SW480 (cell line): ENCODE results near the gene SMIM36.
"Not testable (repeated sequence)": the region's sequence is repeated elsewhere in the genome, so short reads cannot be mapped to it uniquely, and the experiment has no call there.

Experiments
- DNase-seq: peaks from one replicate; pipeline ENCODE4 v3.0.0-alpha.2; 2016; ENCODE audit warnings: low spot score

The SMIM36 gene

DNA sequence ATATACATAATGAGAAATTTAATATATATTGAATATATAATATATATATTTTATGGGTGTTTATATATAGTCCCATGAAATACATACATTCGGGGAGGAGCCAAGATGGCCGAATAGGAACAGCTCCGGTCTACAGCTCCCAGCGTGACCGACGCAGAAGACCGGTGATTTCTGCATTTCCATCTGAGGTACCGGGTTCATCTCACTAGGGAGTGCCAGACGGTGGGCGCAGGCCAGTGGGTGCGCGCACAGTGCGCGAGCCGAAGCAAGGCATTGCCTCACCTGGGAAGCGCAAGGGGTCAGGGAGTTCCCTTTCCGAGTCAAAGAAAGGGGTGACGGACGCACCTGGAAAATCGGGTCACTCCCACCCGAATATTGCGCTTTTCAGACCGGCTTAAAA lies 9.6 kb downstream of the SMIM36 start:
- not testable (repeated sequence) for DNase-seq

DNA sequence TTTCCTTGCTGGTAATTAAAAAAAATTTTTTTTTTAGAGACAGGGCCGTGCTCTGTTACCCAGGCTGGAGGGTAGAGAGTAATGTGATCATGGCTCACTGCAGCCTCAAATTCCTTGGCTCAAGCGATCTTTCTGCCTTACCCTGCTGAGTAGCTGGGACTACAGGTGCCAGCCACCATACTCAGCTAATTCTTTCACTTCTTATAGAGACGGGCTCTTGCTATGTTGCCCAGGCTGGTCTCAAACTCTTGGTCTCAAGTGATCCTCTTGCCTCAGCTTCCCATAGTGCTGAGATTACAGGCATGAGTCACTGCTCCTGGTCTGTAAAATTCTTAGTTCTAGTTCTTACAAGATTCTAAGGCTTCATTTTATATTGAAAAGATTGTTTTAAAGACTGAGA lies 11.1 kb downstream of the SMIM36 start:
- no peak for DNase-seq

GRCh38 chr17:55496094-55496881 lies 15.0 kb downstream of the SMIM36 start:
- no peak for DNase-seq

DNA sequence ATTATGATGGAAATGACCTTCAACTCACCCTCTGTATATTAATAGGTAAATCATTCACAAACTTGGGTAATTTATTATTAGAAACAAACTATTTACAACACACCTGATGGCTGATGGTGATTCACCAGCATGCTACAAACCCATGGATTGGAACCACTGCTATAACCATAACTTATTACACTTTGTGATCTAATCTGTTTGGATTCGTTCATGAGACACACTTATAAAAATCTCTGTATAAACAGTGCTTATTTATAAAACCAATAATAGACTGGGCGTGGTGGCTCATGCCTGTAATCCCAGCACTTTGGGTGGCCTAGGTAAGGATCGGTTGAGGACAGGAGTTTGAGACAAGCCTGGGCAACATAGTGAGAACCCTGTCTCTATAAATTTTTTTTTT lies 16.0 kb downstream of the SMIM36 start:
- no peak for DNase-seq

- no peak for DNase-seq
Observed at GRCh38 chr17:55492781-55493341, 18.4 kb downstream of the SMIM36 start.

- DNase-seq = no peak
Observed at GRCh38 chr17:55490376-55490775, 20.9 kb downstream of the SMIM36 start.

DNA sequence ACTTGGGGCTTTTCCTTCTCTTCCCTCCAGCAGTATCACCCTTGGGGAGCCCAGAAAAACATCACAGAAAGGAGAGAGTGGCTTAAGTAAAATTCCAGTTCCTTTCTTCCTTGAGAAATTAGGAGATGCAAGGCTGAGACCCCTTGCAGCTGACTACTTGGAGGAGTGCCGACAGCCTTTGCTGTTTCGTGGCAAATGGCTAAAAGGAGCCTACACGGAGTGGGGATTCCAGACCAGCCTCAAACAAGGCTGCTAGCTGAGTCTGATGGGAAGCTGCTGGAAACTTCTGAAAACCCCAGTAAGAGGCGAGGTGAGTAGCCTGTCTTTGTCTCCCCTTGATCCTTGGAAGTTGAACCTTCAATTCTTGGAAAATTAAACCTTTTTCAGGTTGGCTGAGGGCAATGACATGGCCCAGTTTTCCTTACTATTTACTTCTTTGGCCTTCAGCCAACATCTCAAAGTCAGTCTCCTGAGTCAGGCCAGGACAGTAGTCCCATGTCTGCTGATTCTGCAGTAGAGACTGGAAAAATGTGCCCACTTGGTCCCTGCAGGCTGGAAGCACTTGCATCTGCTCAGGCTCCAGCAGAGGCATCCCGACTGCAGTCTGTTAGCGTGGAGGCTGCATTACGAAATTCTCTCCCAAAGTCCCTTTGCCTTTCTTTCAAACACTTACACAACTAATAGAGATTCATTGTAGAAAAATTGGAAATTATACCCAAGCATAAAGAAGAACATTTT lies 23.4 kb downstream of the SMIM36 start:
- DNase-seq = no peak

- DNase-seq = no peak
Observed at GRCh38 chr17:55484575-55484974, 26.7 kb downstream of the SMIM36 start.

DNA sequence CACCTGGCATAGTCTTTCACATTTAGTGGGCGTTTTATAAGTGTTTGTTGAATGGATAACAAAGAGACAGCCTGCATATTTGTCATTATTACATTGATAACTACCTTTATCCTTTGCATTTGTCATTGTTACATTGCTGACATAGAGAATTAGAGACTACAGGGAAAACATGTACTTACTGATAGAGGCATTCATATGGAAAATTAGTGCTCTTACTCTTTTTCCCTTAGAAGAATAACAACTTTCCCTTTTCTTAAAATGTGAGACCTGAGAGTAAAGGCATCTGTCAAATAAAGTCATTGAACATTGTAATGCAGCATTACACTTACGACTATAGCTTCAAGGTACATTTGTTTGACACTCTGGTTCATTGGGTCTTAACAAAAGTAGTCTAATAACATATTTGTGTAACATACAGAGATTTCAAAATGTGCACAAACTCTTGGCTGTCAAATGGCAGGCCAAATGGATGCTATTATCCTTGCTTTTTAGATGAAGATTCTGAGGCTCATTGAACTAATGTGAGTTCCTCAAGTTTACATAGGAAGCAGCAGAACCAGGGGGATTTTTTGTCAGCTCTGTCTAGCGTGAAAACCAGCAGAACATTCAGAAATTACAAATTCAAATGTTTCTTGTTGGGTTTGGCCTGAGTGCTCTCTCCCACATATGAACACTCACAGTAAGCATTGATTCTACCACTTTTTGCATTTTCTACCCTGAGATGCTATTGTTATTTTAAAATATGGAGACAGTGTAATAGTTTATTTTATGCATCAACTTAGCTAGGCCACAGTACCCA lies 28.5 kb downstream of the SMIM36 start:
- DNase-seq = no peak

DNA sequence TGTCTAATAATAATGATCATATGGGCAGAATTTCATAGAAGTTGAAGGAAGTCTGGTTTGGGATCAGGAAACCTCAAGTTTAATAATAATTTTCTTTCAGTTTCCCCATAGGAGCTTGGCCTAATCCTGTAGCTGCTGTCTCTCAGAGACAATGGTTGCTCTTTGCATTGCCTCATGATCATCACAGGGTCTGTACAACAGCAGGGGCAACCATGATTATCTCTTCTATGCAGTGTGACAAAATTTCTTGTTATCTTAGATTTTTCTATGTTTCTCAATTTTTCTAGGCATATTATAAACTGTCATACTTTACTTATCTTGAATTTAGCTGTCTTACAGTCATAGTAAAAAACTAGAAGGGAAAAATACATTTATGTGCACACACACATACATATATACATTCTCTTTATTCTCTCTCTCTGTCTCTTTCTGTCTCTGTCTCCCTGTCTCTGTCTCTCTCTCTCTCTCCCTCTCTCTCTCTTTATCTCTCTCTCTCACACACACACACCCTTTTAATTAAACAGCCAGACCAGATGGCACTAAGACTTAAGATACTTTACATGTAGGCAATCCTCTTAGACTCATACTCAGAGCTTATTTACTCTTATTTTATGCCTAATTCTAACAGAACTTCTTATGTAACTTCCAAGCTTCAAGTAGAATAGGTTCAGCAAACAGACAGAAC lies 30.5 kb downstream of the SMIM36 start:
- DNase-seq = no peak

DNA sequence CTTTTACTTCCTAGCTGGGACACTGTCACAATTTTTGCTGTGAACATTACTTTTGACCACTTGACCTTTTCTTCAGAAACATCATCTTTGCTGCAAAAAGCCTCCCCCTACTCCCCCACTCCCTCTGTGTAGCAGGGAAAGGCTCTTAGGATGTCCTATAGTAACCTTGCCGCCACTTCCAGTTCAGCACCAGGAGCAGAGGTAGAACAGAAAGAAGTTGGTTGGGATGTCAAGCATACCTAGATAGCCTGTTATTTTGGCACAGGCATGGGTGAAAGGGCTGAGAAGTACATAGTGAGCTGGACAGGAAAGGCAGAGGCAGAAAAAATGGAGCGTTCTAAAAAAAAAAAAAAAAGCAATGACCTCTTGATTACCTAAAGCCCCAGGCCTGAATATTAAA lies 31.3 kb downstream of the SMIM36 start:
- no peak for DNase-seq

- DNase-seq = no peak
Observed at GRCh38 chr17:55478971-55479370, 32.3 kb downstream of the SMIM36 start.

GRCh38 chr17:55466671-55467070 lies 44.6 kb downstream of the SMIM36 start:
- no peak for DNase-seq

DNA sequence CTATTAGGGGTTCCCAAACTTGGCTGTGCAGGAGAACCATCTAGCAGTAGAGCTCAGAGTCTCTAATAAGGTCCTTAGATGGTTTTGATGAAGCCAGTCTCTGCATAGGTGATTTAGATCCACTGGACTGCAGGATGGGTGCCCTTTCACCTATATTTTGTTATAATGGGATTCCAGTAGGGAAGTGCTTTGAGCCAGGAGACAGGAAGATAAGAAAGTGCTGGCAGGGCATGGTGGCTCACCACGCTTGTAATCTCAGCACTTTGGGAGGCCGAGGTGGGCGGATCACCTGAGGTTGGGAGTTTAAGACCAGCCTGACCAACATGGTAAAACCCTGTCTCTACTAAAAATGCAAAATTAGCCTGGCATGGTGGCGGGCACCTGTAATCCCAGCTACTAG lies 45.5 kb downstream of the SMIM36 start:
- not testable (repeated sequence) for DNase-seq

GRCh38 chr17:55463600-55463999 lies 47.7 kb downstream of the SMIM36 start:
- DNase-seq = no peak

DNA sequence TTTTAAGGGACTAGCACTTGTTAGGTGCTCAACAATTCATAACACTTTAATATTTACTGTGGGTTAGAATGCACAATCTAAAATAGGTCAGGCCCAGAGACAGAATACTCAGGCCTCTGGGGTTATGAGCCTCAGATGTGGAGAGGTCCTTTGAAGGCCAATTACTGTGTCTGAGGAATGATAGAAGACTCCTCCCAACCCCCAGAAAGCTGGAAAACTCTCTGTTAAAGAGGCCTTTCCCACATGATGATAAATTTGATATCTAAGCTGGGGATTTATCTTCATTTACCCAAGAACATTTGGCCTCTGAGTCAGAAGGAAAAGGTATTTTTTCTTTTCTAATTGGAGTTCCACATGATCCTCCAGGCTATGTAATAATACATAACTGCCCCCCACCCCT lies 48.5 kb downstream of the SMIM36 start:
- DNase-seq = no peak

DNA sequence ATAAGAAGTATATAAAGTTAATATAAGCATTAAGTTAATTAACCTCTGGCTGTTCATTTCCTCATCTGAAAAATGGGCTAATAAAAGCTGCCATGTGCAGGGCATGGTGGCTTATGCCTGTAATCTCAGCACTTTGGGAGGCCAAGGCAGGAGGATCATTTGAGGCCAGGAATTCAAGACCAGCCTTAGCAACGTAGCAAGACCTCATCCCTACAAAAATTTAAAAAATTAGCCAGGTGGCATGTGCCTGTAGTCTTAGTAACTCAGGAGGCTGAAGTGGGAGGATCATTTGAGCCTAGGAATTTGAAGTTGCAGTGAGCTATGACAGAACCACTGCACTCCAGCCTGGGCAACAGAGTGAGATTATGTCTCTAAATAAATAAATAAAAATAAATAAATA lies 49.0 kb downstream of the SMIM36 start:
- no peak for DNase-seq

GRCh38 chr17:55458978-55459377 lies 52.3 kb downstream of the SMIM36 start:
- DNase-seq = peak; percentile 23

GRCh38 chr17:55458287-55458900 lies 52.9 kb downstream of the SMIM36 start:
- no peak for DNase-seq

DNA sequence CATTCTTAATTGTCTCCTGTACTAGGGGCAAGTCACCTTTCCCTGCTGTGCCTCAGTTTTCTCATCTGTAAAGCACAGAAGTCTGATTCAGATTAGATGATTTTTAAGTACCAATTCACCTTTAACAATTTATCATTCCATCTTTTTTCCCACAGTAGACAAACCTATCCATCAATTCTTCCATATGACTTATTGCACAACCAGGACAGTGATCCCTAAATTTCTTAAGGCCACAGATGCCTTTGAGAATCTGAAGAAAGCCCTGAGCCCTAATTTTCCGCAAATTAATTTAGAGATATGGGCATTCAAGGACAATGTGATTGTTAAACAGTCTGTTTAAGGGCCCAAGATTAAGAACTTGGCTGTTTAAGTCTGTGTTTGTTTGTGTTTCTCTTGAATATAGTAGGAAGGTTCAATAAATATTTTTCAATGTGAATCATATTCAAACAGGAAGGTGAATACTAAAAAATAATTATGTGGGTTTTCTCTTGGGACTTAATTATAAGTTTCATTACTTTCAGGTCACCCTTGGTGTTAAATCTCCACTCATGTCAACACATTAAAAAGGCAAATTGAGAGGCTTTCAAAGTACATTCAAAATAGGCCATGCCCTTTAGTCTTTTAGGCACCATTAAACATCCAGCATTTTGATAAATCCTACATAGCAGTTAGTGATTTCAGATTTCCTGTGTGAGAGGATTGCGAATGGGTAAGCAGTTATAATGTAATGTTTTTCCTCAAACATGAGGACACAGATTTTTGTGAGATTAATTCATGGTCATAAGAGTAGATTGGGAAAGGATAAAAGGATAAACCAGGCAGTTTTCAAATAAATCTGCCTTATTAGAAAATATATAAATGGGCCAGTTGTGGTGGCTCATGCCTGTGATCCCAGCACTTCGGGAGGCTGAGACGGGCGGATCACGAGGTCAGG lies 54.7 kb downstream of the SMIM36 start:
- no peak for DNase-seq
